ENCODE measurements around the gene CCDC167. TPM values are rescaled to one million over a fixed set of nuclear protein-coding genes. Genes with fewer than 3 reads are reported as not detected.

CCDC167 gene
- polyA plus RNA-seq, 1 donor from 2014 or later = 207 TPM

GRCh38 chr6:37485291-37485702, 14.4 kb downstream of the CCDC167 start:
- no peaks in the 10 kb centered on the region for H3K9me3 ChIP-seq (ENCODE audit: low read length)
- TF ChIP-seq EZH2 (IDR thresholded peaks at IDR 0.05; ENCODE audit: borderline replicate concordance, insufficient read depth, low read length, poor library complexity, severe bottlenecking) = no peak
- no peak for TF ChIP-seq REST (IDR thresholded peaks at IDR 0.05; ENCODE audit: borderline replicate concordance)
- TF ChIP-seq EP300 (conservative IDR thresholded peaks at IDR 0.05; ENCODE audit: poor library complexity, severe bottlenecking) = no peak
- H3K4me2 ChIP-seq (ENCODE audit: low read length) = no peak overlapping the region
- H4K20me1 ChIP-seq (ENCODE audit: insufficient read depth) = no peaks in the 10 kb centered on the region
- no peak overlapping the region for H3K27ac ChIP-seq (ENCODE audit: low read length)
- H3K79me2 ChIP-seq (replicated peaks; ENCODE audit: insufficient read depth, low read length) = peaks cover 5% of the 10 kb centered on the region
- H3K9me2 ChIP-seq (ENCODE audit: insufficient read depth, low read length) = no peaks in the 10 kb centered on the region
- no peak overlapping the region for H3K9ac ChIP-seq (ENCODE audit: low read length)
- no peaks in the 10 kb centered on the region for H3F3A ChIP-seq (ENCODE audit: insufficient read depth, low read length, poor library complexity, severe bottlenecking)
- no peaks in the 10 kb centered on the region for H3K36me3 ChIP-seq (ENCODE audit: insufficient read depth, low read length)
- H3K4me3 ChIP-seq (ENCODE audit: low read length) = no peak overlapping the region
- H2AFZ ChIP-seq (ENCODE audit: low read depth, low read length) = no peak overlapping the region
- no peaks in the 10 kb centered on the region for H3K27me3 ChIP-seq (ENCODE audit: insufficient read depth, low read depth, low read length)

GRCh38 chr6:37484786-37485170, 14.9 kb downstream of the CCDC167 start:
- no peaks in the 10 kb centered on the region for H3K27me3 ChIP-seq (ENCODE audit: insufficient read depth, low read depth, low read length)
- peaks cover 3% of the 10 kb centered on the region for H3K79me2 ChIP-seq (replicated peaks; ENCODE audit: insufficient read depth, low read length)
- H3K4me2 ChIP-seq (ENCODE audit: low read length) = no peak overlapping the region
- no peaks in the 10 kb centered on the region for H3K36me3 ChIP-seq (ENCODE audit: insufficient read depth, low read length)
- H2AFZ ChIP-seq (ENCODE audit: low read depth, low read length) = no peak overlapping the region
- no peak overlapping the region for H3K27ac ChIP-seq (ENCODE audit: low read length)
- H3K9ac ChIP-seq (ENCODE audit: low read length) = peak overlapping the region; percentile 29
- H3K4me3 ChIP-seq (ENCODE audit: low read length) = no peak overlapping the region
- H3F3A ChIP-seq (ENCODE audit: insufficient read depth, low read length, poor library complexity, severe bottlenecking) = no peaks in the 10 kb centered on the region
- H3K9me3 ChIP-seq (ENCODE audit: low read length) = no peaks in the 10 kb centered on the region
- no peaks in the 10 kb centered on the region for H4K20me1 ChIP-seq (ENCODE audit: insufficient read depth)
- H3K9me2 ChIP-seq (ENCODE audit: insufficient read depth, low read length) = no peaks in the 10 kb centered on the region
- TF ChIP-seq MXI1 (conservative IDR thresholded peaks at IDR 0.05; ENCODE audit: poor library complexity, severe bottlenecking) = no peak
- TF ChIP-seq CTCF (IDR thresholded peaks at IDR 0.05; ENCODE audit: poor library complexity, severe bottlenecking) = no peak
- no peak for TF ChIP-seq REST (IDR thresholded peaks at IDR 0.05; ENCODE audit: borderline replicate concordance)
- no peak for TF ChIP-seq POLR2AphosphoS5 (IDR thresholded peaks at IDR 0.05)
- no peak for TF ChIP-seq TAF1 (IDR thresholded peaks at IDR 0.05; ENCODE audit: low read depth)
- no peak for TF ChIP-seq SMC3 (conservative IDR thresholded peaks at IDR 0.05; ENCODE audit: poor library complexity)
- no peak for TF ChIP-seq RAD21 (conservative IDR thresholded peaks at IDR 0.05)
- no peak for TF ChIP-seq EZH2 (IDR thresholded peaks at IDR 0.05; ENCODE audit: borderline replicate concordance, insufficient read depth, low read length, poor library complexity, severe bottlenecking)

Data from neural cell (in vitro differentiated cells).